Fibroblast of the aortic adventitia (primary cell): ENCODE results near the gene FAM181B. TPM values are rescaled to one million over a fixed set of nuclear protein-coding genes. Genes with fewer than 3 reads are reported as not detected.

Experiments used
- DNase-seq: peaks from one replicate; pipeline ENCODE4 v3.0.0-alpha.2; 2010; ENCODE audit warnings: low read depth
- H3K4me3 ChIP-seq: 2 replicates; pipeline ENCODE4 v1.5.1; 2011; ENCODE audit warnings: low read depth, mild to moderate bottlenecking, control low read depth, low read length, moderate library complexity
- total RNA-seq: library from RNA; depleted of rRNA; stranded (reverse); fragments of >200 nt; gene quantifications from 2 replicates; pipeline ENCODE4 v1.2.3, GENCODE V29; 2012; ENCODE audit warnings: low replicate concordance
- TF ChIP-seq, protein P1 (sequence below): IDR thresholded peaks from 2 replicates; pipeline ENCODE4 v1.5.1; 2011; ENCODE audit warnings: mild to moderate bottlenecking, low read length, control low read depth, inconsistent platforms; ENCODE audit not compliant: insufficient read depth

FAM181B gene
- total RNA-seq, 1 donor: not detected

DNA sequence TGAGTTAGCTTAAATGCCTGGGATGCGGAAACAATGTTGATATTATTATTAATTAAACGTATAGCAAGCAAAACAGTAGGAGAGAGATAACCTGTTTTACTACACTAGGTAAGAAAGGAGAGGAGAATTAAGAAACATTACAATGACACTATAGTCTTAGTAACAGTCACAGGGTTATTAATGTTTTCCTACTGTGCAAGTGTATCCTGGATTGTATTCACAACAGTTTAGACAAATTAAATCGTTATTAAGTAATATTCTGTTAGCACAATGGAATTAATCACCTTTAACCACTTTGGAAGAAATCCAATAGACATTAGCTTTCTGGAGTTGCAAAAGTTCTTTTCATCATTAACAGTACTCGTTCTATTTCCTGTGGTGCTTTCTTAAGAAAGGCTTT, 3.4 kb downstream of the FAM181B start:
- TF ChIP-seq, protein P1, sequence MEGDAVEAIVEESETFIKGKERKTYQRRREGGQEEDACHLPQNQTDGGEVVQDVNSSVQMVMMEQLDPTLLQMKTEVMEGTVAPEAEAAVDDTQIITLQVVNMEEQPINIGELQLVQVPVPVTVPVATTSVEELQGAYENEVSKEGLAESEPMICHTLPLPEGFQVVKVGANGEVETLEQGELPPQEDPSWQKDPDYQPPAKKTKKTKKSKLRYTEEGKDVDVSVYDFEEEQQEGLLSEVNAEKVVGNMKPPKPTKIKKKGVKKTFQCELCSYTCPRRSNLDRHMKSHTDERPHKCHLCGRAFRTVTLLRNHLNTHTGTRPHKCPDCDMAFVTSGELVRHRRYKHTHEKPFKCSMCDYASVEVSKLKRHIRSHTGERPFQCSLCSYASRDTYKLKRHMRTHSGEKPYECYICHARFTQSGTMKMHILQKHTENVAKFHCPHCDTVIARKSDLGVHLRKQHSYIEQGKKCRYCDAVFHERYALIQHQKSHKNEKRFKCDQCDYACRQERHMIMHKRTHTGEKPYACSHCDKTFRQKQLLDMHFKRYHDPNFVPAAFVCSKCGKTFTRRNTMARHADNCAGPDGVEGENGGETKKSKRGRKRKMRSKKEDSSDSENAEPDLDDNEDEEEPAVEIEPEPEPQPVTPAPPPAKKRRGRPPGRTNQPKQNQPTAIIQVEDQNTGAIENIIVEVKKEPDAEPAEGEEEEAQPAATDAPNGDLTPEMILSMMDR: no peak
- DNase-seq: no peak
- no peak overlapping the region for H3K4me3 ChIP-seq

DNA sequence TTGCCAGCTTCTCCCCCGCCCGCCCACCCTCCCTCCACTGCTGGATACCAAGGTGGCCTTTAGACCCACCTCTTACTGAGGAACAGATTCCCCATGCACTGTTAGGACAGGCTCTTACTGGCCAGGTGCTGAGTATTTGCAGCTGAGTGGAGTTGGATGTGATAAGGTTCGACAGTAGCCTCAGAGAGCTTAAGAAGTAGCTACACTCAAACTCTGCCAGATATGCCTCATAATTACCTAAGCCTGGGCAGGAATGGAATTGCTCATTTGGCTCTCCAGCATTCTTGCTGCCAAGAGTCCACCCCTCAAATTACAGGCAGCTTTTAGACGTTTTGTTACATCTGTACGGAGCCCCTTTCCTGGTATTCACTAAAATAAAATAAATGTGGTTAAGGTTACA, 9.6 kb downstream of the FAM181B start:
- no peak for DNase-seq
- no peak overlapping the region for H3K4me3 ChIP-seq
- TF ChIP-seq, protein P1: no peak

DNA sequence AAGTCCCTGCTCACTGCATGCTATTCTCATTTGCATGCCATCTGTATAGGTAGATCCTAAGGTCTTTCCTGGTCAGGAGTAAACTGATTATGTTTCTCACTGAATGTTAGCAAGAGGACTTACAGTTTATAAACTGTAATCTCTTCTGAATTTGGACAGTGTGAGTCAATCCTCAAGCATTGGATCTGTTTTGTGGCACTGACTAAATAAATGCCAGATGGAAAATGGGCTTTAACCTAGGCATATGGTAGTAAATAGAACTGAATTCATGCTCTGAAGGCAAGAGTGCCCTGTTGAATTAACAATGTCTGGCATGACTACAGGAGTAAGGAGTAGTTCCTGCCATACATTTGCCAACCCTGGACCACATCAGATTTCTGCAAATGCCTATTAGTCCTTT, 11.4 kb downstream of the FAM181B start:
- DNase-seq: no peak
- no peak overlapping the region for H3K4me3 ChIP-seq
- TF ChIP-seq, protein P1: no peak

GRCh38 chr11:82720267-82721065, 13.2 kb downstream of the FAM181B start:
- H3K4me3 ChIP-seq: no peak overlapping the region
- DNase-seq: no peak
- TF ChIP-seq, protein P1: no peak

DNA sequence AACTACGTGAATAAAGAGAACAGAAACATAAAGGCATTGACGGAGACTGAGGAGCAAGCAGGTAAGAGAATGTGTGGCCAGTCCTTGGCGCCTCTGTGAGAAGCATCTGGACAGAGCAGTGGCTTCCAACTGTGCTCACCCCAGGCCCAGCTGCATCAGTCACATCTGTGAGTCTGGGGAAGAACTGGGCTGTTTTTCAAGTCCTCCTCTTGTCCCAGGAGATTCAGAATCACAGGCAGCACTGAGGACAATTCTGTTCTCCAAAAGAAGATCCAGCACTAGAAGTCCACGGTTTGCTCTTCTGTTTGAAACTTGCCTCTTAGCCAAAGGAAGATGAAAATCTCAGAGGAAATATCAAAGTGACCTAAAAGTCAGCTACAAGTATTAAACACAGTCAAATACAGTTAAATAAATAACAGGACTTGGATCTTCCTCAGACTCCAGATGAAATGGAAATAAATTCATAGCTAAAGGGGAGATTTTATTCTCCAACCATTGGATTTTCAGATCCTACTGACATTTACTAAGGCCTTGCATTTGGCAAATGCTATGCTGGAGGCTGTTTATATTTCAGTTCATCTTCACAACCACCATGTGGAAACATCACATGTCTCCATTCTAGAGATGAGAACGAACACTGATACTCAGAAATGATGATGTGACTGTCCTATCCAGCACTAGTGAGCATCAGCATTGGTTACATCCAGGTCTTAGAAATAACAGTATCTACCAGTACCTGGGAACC, 14.1 kb downstream of the FAM181B start:
- TF ChIP-seq, protein P1: no peak
- no peak overlapping the region for H3K4me3 ChIP-seq
- no peak for DNase-seq

- DNase-seq: no peak
- no peak overlapping the region for H3K4me3 ChIP-seq
- TF ChIP-seq, protein P1: no peak
Observed at GRCh38 chr11:82718821-82719220, 14.8 kb downstream of the FAM181B start.
